Measurements from ENCODE around the gene GP1BA.
A peak's percentile ranks its signal among the peaks of the same experiment; 100 is the strongest.

The GP1BA gene

GRCh38 chr17:4940555-4941318, 8.7 kb downstream of the GP1BA start:
- peaks cover 32 to 72% of the 10 kb centered on the region in 2 donors for H3K4me1 ChIP-seq (ENCODE audit: control insufficient read depth in 1 of 2, insufficient read depth in 2 of 2, low read length in 2 of 2)
- peaks cover 52 to 58% of the 10 kb centered on the region in 2 donors for H3K36me3 ChIP-seq (ENCODE audit: control insufficient read depth in 1 of 2, insufficient read depth in 2 of 2, low read length in 2 of 2)
- no peaks in the 10 kb centered on the region for H3K27me3 ChIP-seq (ENCODE audit: low read depth, low read length)
- no peaks in the 10 kb centered on the region for H3K9me3 ChIP-seq (ENCODE audit: control insufficient read depth in 1 of 2, low read length in 2 of 2)
- peak overlapping the region; percentile 98 for H3K27ac ChIP-seq (ENCODE audit: low read length)
- peak overlapping the region; percentile 70 to 97 for H3K4me3 ChIP-seq (ENCODE audit: low read depth in 1 of 2, low read length in 2 of 2)

GRCh38 chr17:4941319-4941610, 9.2 kb downstream of the GP1BA start:
- Histone ChIP-seq H3K27me3 (ENCODE audit: low read depth, low read length) (no peaks in the 10 kb centered on the region), H3K9me3 (ENCODE audit: control insufficient read depth in 1 of 2, low read length in 2 of 2) (no peaks in the 10 kb centered on the region), H3K36me3 (ENCODE audit: control insufficient read depth in 1 of 2, insufficient read depth in 2 of 2, low read length in 2 of 2) (peaks cover 55 to 56% of the 10 kb centered on the region in 2 donors), H3K4me1 (ENCODE audit: control insufficient read depth in 1 of 2, insufficient read depth in 2 of 2, low read length in 2 of 2) (peaks cover 35 to 77% of the 10 kb centered on the region in 2 donors), H3K4me3 (ENCODE audit: low read depth in 1 of 2, low read length in 2 of 2) (peak overlapping the region; percentile 70 to 97), H3K27ac (ENCODE audit: low read length) (peak overlapping the region; percentile 98)

- Histone ChIP-seq H3K27me3 (ENCODE audit: low read depth, low read length) (no peaks in the 10 kb centered on the region), H3K9me3 (ENCODE audit: control insufficient read depth in 1 of 2, low read length in 2 of 2) (no peaks in the 10 kb centered on the region), H3K27ac (ENCODE audit: low read length) (no peak overlapping the region), H3K4me3 (ENCODE audit: low read depth in 1 of 2, low read length in 2 of 2) (no peak overlapping the region), H3K36me3 (ENCODE audit: control insufficient read depth in 1 of 2, insufficient read depth in 2 of 2, low read length in 2 of 2) (peaks cover 42 to 46% of the 10 kb centered on the region in 2 donors), H3K4me1 (ENCODE audit: control insufficient read depth in 1 of 2, insufficient read depth in 2 of 2, low read length in 2 of 2) (peaks cover 37 to 79% of the 10 kb centered on the region in 2 donors)
These were observed 10.9 kb downstream of the GP1BA start for GRCh38 chr17:4942760-4943508.

- H3K27ac ChIP-seq (ENCODE audit: low read length) = peak overlapping the region; percentile 95
- peaks cover 28 to 66% of the 10 kb centered on the region in 2 donors for H3K4me1 ChIP-seq (ENCODE audit: control insufficient read depth in 1 of 2, insufficient read depth in 2 of 2, low read length in 2 of 2)
- H3K36me3 ChIP-seq (ENCODE audit: control insufficient read depth in 1 of 2, insufficient read depth in 2 of 2, low read length in 2 of 2) = peaks cover 41 to 43% of the 10 kb centered on the region in 2 donors
- H3K27me3 ChIP-seq (ENCODE audit: low read depth, low read length) = no peaks in the 10 kb centered on the region
- no peaks in the 10 kb centered on the region for H3K9me3 ChIP-seq (ENCODE audit: control insufficient read depth in 1 of 2, low read length in 2 of 2)
- no peak overlapping the region for H3K4me3 ChIP-seq (ENCODE audit: low read depth in 1 of 2, low read length in 2 of 2)
These were observed 12.1 kb downstream of the GP1BA start for GRCh38 chr17:4944163-4944553.

GRCh38 chr17:4944554-4945175, 12.6 kb downstream of the GP1BA start:
- H3K9me3 ChIP-seq (ENCODE audit: control insufficient read depth in 1 of 2, low read length in 2 of 2) = no peaks in the 10 kb centered on the region
- peak overlapping the region; percentile 92 to 97 for H3K4me3 ChIP-seq (ENCODE audit: low read depth in 1 of 2, low read length in 2 of 2)
- H3K4me1 ChIP-seq (ENCODE audit: control insufficient read depth in 1 of 2, insufficient read depth in 2 of 2, low read length in 2 of 2) = peaks cover 26 to 63% of the 10 kb centered on the region in 2 donors
- H3K27me3 ChIP-seq (ENCODE audit: low read depth, low read length) = no peaks in the 10 kb centered on the region
- peak overlapping the region; percentile 95 for H3K27ac ChIP-seq (ENCODE audit: low read length)
- H3K36me3 ChIP-seq (ENCODE audit: control insufficient read depth in 1 of 2, insufficient read depth in 2 of 2, low read length in 2 of 2) = peaks cover 41 to 43% of the 10 kb centered on the region in 2 donors

GRCh38 chr17:4945176-4945943, 13.3 kb downstream of the GP1BA start:
- Histone ChIP-seq H3K36me3 (ENCODE audit: control insufficient read depth in 1 of 2, insufficient read depth in 2 of 2, low read length in 2 of 2) (peaks cover 41 to 43% of the 10 kb centered on the region in 2 donors), H3K4me3 (ENCODE audit: low read depth in 1 of 2, low read length in 2 of 2) (peak overlapping the region; percentile 92 to 97), H3K27me3 (ENCODE audit: low read depth, low read length) (no peaks in the 10 kb centered on the region), H3K9me3 (ENCODE audit: control insufficient read depth in 1 of 2, low read length in 2 of 2) (no peaks in the 10 kb centered on the region), H3K27ac (ENCODE audit: low read length) (peak overlapping the region; percentile 95), H3K4me1 (ENCODE audit: control insufficient read depth in 1 of 2, insufficient read depth in 2 of 2, low read length in 2 of 2) (peaks cover 26 to 66% of the 10 kb centered on the region in 2 donors)

- H3K4me3 ChIP-seq (ENCODE audit: low read depth in 1 of 2, low read length in 2 of 2) = peak overlapping the region; percentile 92 to 97
- no peaks in the 10 kb centered on the region for H3K27me3 ChIP-seq (ENCODE audit: low read depth, low read length)
- no peaks in the 10 kb centered on the region for H3K9me3 ChIP-seq (ENCODE audit: control insufficient read depth in 1 of 2, low read length in 2 of 2)
- peaks cover 41 to 43% of the 10 kb centered on the region in 2 donors for H3K36me3 ChIP-seq (ENCODE audit: control insufficient read depth in 1 of 2, insufficient read depth in 2 of 2, low read length in 2 of 2)
- H3K27ac ChIP-seq (ENCODE audit: low read length) = peak overlapping the region; percentile 95
- H3K4me1 ChIP-seq (ENCODE audit: control insufficient read depth in 1 of 2, insufficient read depth in 2 of 2, low read length in 2 of 2) = peaks cover 31 to 69% of the 10 kb centered on the region in 2 donors
These were observed 13.8 kb downstream of the GP1BA start for GRCh38 chr17:4945944-4946280.

GRCh38 chr17:4946312-4946976, 14.4 kb downstream of the GP1BA start:
- Histone ChIP-seq H3K27me3 (ENCODE audit: low read depth, low read length) (no peaks in the 10 kb centered on the region), H3K36me3 (ENCODE audit: control insufficient read depth in 1 of 2, insufficient read depth in 2 of 2, low read length in 2 of 2) (peaks cover 41 to 43% of the 10 kb centered on the region in 2 donors), H3K4me1 (ENCODE audit: control insufficient read depth in 1 of 2, insufficient read depth in 2 of 2, low read length in 2 of 2) (peaks cover 31 to 69% of the 10 kb centered on the region in 2 donors), H3K9me3 (ENCODE audit: control insufficient read depth in 1 of 2, low read length in 2 of 2) (no peaks in the 10 kb centered on the region), H3K27ac (ENCODE audit: low read length) (peak overlapping the region; percentile 90), H3K4me3 (ENCODE audit: low read depth in 1 of 2, low read length in 2 of 2) (peak overlapping the region; percentile 92 to 97)

- no peaks in the 10 kb centered on the region for H3K27me3 ChIP-seq (ENCODE audit: low read depth, low read length)
- peak overlapping the region; percentile 92 to 97 for H3K4me3 ChIP-seq (ENCODE audit: low read depth in 1 of 2, low read length in 2 of 2)
- peaks cover 39 to 43% of the 10 kb centered on the region in 2 donors for H3K36me3 ChIP-seq (ENCODE audit: control insufficient read depth in 1 of 2, insufficient read depth in 2 of 2, low read length in 2 of 2)
- peak overlapping the region; percentile 90 for H3K27ac ChIP-seq (ENCODE audit: low read length)
- peaks cover 32 to 64% of the 10 kb centered on the region in 2 donors for H3K4me1 ChIP-seq (ENCODE audit: control insufficient read depth in 1 of 2, insufficient read depth in 2 of 2, low read length in 2 of 2)
- no peaks in the 10 kb centered on the region for H3K9me3 ChIP-seq (ENCODE audit: control insufficient read depth in 1 of 2, low read length in 2 of 2)
These were observed 14.9 kb downstream of the GP1BA start for GRCh38 chr17:4947010-4947410.

- peaks cover 33 to 37% of the 10 kb centered on the region in 2 donors for H3K36me3 ChIP-seq (ENCODE audit: control insufficient read depth in 1 of 2, insufficient read depth in 2 of 2, low read length in 2 of 2)
- H3K4me1 ChIP-seq (ENCODE audit: control insufficient read depth in 1 of 2, insufficient read depth in 2 of 2, low read length in 2 of 2) = peaks cover 32 to 58% of the 10 kb centered on the region in 2 donors
These were observed 15.5 kb downstream of the GP1BA start for GRCh38 chr17:4947411-4948165.

More at GRCh38 chr17:4947411-4948165, 15.5 kb downstream of the GP1BA start:
- H3K9me3 ChIP-seq (ENCODE audit: control insufficient read depth in 1 of 2, low read length in 2 of 2) = no peaks in the 10 kb centered on the region
- peak overlapping the region; percentile 90 for H3K27ac ChIP-seq (ENCODE audit: low read length)
- H3K4me3 ChIP-seq (ENCODE audit: low read depth in 1 of 2, low read length in 2 of 2) = peak overlapping the region; percentile 92 to 97
- no peaks in the 10 kb centered on the region for H3K27me3 ChIP-seq (ENCODE audit: low read depth, low read length)

Measured in muscle layer of duodenum (tissue), 2 donors.